DMS53 (cell line): ENCODE data around the gene FILIP1.

Experiments used
- DNase-seq: peaks from one replicate; lab custom pipeline; 2025; lab: John Stamatoyannopoulos, UW

FILIP1 gene

GRCh38 chr6:75334266-75335040 is 159.1 kb downstream of the FILIP1 start:
- peak; percentile 55 for DNase-seq

GRCh38 chr6:75333676-75334200 is 159.9 kb downstream of the FILIP1 start:
- DNase-seq, result no peak

GRCh38 chr6:75331151-75331550 is 162.4 kb downstream of the FILIP1 start:
- DNase-seq, result no peak

- no peak for DNase-seq
Observed at GRCh38 chr6:75329703-75330102, 163.9 kb downstream of the FILIP1 start.

- DNase-seq, result no peak
Observed at GRCh38 chr6:75327807-75328206, 165.8 kb downstream of the FILIP1 start.

- no peak for DNase-seq
Observed at GRCh38 chr6:75326557-75327258, 166.9 kb downstream of the FILIP1 start.

GRCh38 chr6:75318900-75319299 is 174.7 kb downstream of the FILIP1 start:
- no peak for DNase-seq

- no peak for DNase-seq
Observed at GRCh38 chr6:75317503-75318206, 175.9 kb downstream of the FILIP1 start.

GRCh38 chr6:75315978-75316377 is 177.6 kb downstream of the FILIP1 start:
- no peak for DNase-seq

- no peak for DNase-seq
Observed at GRCh38 chr6:75308250-75308988, 185.2 kb downstream of the FILIP1 start.

GRCh38 chr6:75307364-75308004 is 186.1 kb downstream of the FILIP1 start:
- no peak for DNase-seq

- DNase-seq, result no peak
Observed at GRCh38 chr6:75306064-75306463, 187.5 kb downstream of the FILIP1 start.

- DNase-seq, result no peak
Observed at GRCh38 chr6:75305573-75305972, 188.0 kb downstream of the FILIP1 start.

GRCh38 chr6:75302280-75302679 is 191.3 kb downstream of the FILIP1 start:
- DNase-seq, result no peak

- no peak for DNase-seq
Observed at GRCh38 chr6:75301537-75301936, 192.1 kb downstream of the FILIP1 start.

GRCh38 chr6:75301088-75301487 is 192.5 kb downstream of the FILIP1 start:
- DNase-seq, result no peak

- no peak for DNase-seq
Observed at GRCh38 chr6:75300531-75300855, 193.1 kb downstream of the FILIP1 start.

- no peak for DNase-seq
Observed at GRCh38 chr6:75299801-75300530, 193.6 kb downstream of the FILIP1 start.

- peak; percentile 84 for DNase-seq
Observed at GRCh38 chr6:75296811-75297779, 196.5 kb downstream of the FILIP1 start.

GRCh38 chr6:75292555-75292954 is 201.0 kb downstream of the FILIP1 start:
- DNase-seq, result no peak
